ENCODE measurements around the gene CCDC83. TPM values are rescaled to one million over a fixed set of nuclear protein-coding genes. Genes with fewer than 3 reads are reported as not detected.

The CCDC83 gene
- total and polyA plus RNA-seq, 2 experiments from 2014 or later, result not detected

DNA sequence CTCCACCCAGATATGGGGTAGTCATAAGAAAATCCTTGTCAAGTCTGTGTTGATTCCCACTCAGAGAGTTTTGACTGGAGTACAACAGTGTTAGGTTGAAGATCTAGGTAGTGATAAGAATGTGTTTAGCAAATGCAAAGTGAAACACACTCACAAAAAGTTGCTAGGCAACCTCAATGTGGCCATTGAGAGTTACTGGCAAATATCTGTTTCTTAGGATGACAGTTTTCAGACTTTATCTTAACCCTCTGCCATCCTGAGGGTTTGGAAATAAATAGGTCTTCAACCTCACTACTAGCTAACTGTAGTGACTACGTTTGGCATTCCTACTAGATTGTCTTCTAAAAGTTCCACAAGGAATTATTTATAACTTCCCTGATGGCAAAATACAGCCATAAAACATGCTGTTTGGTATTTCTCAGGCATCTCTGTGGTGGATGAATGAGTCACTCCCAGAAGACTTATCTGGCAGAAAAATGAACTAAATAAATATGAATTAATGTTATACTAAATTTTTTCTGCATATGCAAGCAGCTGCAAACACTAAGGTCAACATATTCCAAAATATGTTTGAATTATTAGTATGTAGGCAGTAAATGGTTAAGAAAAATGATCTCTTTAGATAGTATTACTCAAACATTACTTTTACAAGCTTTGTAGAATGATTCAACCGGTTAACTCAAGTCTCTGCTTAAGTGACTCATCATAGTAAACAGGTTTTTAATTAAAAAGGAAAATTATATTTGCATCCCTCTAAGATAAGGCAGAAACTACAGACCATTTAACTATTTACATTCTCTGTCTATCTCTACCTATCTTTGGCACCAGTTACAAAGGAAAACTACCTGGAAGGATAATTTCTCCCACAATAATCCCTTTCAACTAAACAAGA, 27.2 kb upstream of the CCDC83 start:
- Histone ChIP-seq H2AFZ (peak overlapping the region; percentile 7; the same call in 1 of the 2 replicates), H3K27ac (peak overlapping the region; percentile 90), H3K79me2 (ENCODE audit: insufficient read depth) (no peaks in the 10 kb centered on the region), H3K36me3 (ENCODE audit: low read depth) (no peaks in the 10 kb centered on the region), H3K27me3 (replicated peaks; ENCODE audit: insufficient read depth) (no peaks in the 10 kb centered on the region), H3K9me2 (ENCODE audit: insufficient read depth) (no peaks in the 10 kb centered on the region), H3K9ac (peak overlapping the region; percentile 66), H3K4me2 (ENCODE audit: unreplicated experiment) (peak overlapping the region; percentile 81), H3K9me3 (ENCODE audit: low read depth) (no peaks in the 10 kb centered on the region), H4K20me1 (ENCODE audit: insufficient read depth) (no peaks in the 10 kb centered on the region), H3F3A (ENCODE audit: insufficient read depth) (peaks cover 23% of the 10 kb centered on the region), H3K4me1 (ENCODE audit: insufficient read depth) (peaks cover 26% of the 10 kb centered on the region), H3K4me3 (peak overlapping the region; percentile 13)
- in situ Hi-C loops (cut with MboI), result loop anchor here (10.0 kb wide), 1 partner anchor 143 kb away; the partner anchor contains the start of gene CCDC89
- 0% methylated on average over 2 of the region's 2 CpGs for WGBS, 2 experiments (ENCODE audit: low coverage in 1 of 2, low lambda C conversion rate in 2 of 2, missing lambda C conversion rate in 2 of 2)
- peak; percentile 89 for DNase-seq
- TF ChIP-seq EZH2 (IDR thresholded peaks at IDR 0.05; ENCODE audit: insufficient read depth, poor library complexity, severe bottlenecking) (no peak), EZH2phosphoT487 (IDR thresholded peaks at IDR 0.05; ENCODE audit: insufficient read depth, low read depth) (no peak)

DNA sequence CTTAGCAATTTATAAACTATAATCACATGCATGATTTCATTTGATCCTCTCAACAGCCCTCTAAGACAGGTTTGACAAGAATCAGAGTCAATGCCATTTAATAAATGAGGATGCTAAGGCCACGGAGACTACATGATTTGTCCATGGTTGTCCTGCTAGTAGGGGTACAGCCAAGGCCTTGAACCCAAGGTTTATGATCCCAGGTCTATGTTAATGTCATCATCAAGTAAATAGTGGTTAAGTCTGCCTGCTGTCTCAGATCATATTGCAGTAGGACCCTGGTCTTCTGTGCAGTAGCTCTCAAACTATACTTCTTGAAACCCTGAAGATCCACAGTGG, 26.6 kb upstream of the CCDC83 start:
- DNase-seq, result no peak
- in situ Hi-C loops (cut with MboI), result loop anchor here (10.0 kb wide), 1 partner anchor 144 kb away; the partner anchor contains the start of gene CCDC89

DNA sequence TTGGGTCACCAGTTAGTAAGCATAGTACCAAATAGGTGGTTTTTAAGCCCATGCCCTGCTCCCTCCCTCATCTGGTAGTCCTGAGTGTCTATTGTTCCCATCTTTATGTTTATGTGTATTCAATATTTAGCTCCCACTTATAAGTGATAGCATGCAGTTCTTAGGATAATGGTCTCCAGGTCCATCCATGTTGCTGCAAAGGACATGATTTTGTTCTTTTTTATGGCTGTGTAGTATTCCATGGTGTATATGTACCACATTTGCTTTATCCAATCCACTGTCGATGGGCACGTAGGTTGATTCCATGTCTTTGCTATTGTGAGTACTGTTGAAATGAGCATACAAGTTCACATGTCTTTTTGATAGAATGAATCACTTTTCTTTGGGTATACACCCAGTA, 26.0 kb upstream of the CCDC83 start:
- WGBS, 2 experiments (ENCODE audit: low coverage in 1 of 2, low lambda C conversion rate in 2 of 2, missing lambda C conversion rate in 2 of 2), result 90 to 99% methylated on average over 2 of the region's 2 CpGs
- H3K9me3 ChIP-seq (ENCODE audit: low read depth), result no peaks in the 10 kb centered on the region
- no peaks in the 10 kb centered on the region for H3K79me2 ChIP-seq (ENCODE audit: insufficient read depth)
- H3K9ac ChIP-seq, result no peak overlapping the region
- peaks cover 26% of the 10 kb centered on the region for H3K4me1 ChIP-seq (ENCODE audit: insufficient read depth)
- no peak overlapping the region for H3K4me3 ChIP-seq
- H3K9me2 ChIP-seq (ENCODE audit: insufficient read depth), result no peaks in the 10 kb centered on the region
- H2AFZ ChIP-seq, result no peak overlapping the region
- no peak overlapping the region for H3K27ac ChIP-seq
- no peaks in the 10 kb centered on the region for H3K27me3 ChIP-seq (replicated peaks; ENCODE audit: insufficient read depth)
- DNase-seq, result no peak
- H4K20me1 ChIP-seq (ENCODE audit: insufficient read depth), result no peaks in the 10 kb centered on the region
- no peaks in the 10 kb centered on the region for H3K36me3 ChIP-seq (ENCODE audit: low read depth)
- in situ Hi-C loops (cut with MboI), result loop anchor here (10.0 kb wide), 1 partner anchor 144 kb away; the partner anchor contains the start of gene CCDC89
- H3K4me2 ChIP-seq (ENCODE audit: unreplicated experiment), result no peak overlapping the region
- TF ChIP-seq EZH2 (IDR thresholded peaks at IDR 0.05; ENCODE audit: insufficient read depth, poor library complexity, severe bottlenecking), result no peak
- no peak for TF ChIP-seq EZH2phosphoT487 (IDR thresholded peaks at IDR 0.05; ENCODE audit: insufficient read depth, low read depth)
- H3F3A ChIP-seq (ENCODE audit: insufficient read depth), result peaks cover 23% of the 10 kb centered on the region

More for the DNA sequence above, 26.6 kb upstream of the CCDC83 start:
- no peaks in the 10 kb centered on the region for H3K9me3 ChIP-seq (ENCODE audit: low read depth)
- peak overlapping the region; percentile 81 for H3K4me2 ChIP-seq (ENCODE audit: unreplicated experiment)
- TF ChIP-seq EZH2 (IDR thresholded peaks at IDR 0.05; ENCODE audit: insufficient read depth, poor library complexity, severe bottlenecking), result no peak
- no peak for TF ChIP-seq EZH2phosphoT487 (IDR thresholded peaks at IDR 0.05; ENCODE audit: insufficient read depth, low read depth)
- no peaks in the 10 kb centered on the region for H3K9me2 ChIP-seq (ENCODE audit: insufficient read depth)
- no peaks in the 10 kb centered on the region for H3K79me2 ChIP-seq (ENCODE audit: insufficient read depth)
- no peaks in the 10 kb centered on the region for H3K36me3 ChIP-seq (ENCODE audit: low read depth)
- peak overlapping the region; percentile 90 for H3K27ac ChIP-seq
- H3K4me1 ChIP-seq (ENCODE audit: insufficient read depth), result peaks cover 26% of the 10 kb centered on the region
- 0 to 3% methylated on average over 1 of the region's 1 CpG for WGBS, 2 experiments (ENCODE audit: low coverage in 1 of 2, low lambda C conversion rate in 2 of 2, missing lambda C conversion rate in 2 of 2)
- H4K20me1 ChIP-seq (ENCODE audit: insufficient read depth), result no peaks in the 10 kb centered on the region
- H2AFZ ChIP-seq, result no peak overlapping the region
- peaks cover 23% of the 10 kb centered on the region for H3F3A ChIP-seq (ENCODE audit: insufficient read depth)
- no peaks in the 10 kb centered on the region for H3K27me3 ChIP-seq (replicated peaks; ENCODE audit: insufficient read depth)
- H3K4me3 ChIP-seq, result 0 out of 2 replicates have a peak overlapping the region, but pooled peaks have one; percentile 13
- H3K9ac ChIP-seq, result no peak overlapping the region

GRCh38 chr11:85831050-85831449, 24.1 kb upstream of the CCDC83 start:
- Histone ChIP-seq H3K27me3 (replicated peaks; ENCODE audit: insufficient read depth) (no peaks in the 10 kb centered on the region), H3K9me3 (ENCODE audit: low read depth) (no peaks in the 10 kb centered on the region), H3K36me3 (ENCODE audit: low read depth) (no peaks in the 10 kb centered on the region), H2AFZ (no peak overlapping the region), H3K9me2 (ENCODE audit: insufficient read depth) (no peaks in the 10 kb centered on the region), H3F3A (ENCODE audit: insufficient read depth) (peaks cover 23% of the 10 kb centered on the region), H4K20me1 (ENCODE audit: insufficient read depth) (no peaks in the 10 kb centered on the region), H3K27ac (no peak overlapping the region), H3K9ac (no peak overlapping the region), H3K4me2 (ENCODE audit: unreplicated experiment) (no peak overlapping the region), H3K4me3 (no peak overlapping the region), H3K79me2 (ENCODE audit: insufficient read depth) (no peaks in the 10 kb centered on the region), H3K4me1 (ENCODE audit: insufficient read depth) (peaks cover 26% of the 10 kb centered on the region)
- no peak for TF ChIP-seq EZH2phosphoT487 (IDR thresholded peaks at IDR 0.05; ENCODE audit: insufficient read depth, low read depth)
- DNase-seq, result no peak
- in situ Hi-C loops (cut with MboI), result no loop called here

All from GM23248 (cell line).